Suppressor macrophage treated with lipopolysaccharide for 1 hour (primary cell): ENCODE data around the gene HYAL2.

Experiments
- DNase-seq, 3 donors: peaks; one replicate each; pipeline ENCODE4 v3.0.0-alpha.2; 2020 to 2022

The HYAL2 gene

GRCh38 chr3:50322386-50323091 is at the start of gene HYAL2:
TSS of gene HYAL2 (minus strand) at chr3:50322745. CDS start at chr3:50320489, 2,256 bp downstream.
- no peak for DNase-seq

GRCh38 chr3:50371133-50371685 is 48.7 kb upstream of the HYAL2 start:
- DNase-seq: peak in 2 of 3 donors; percentile 18 to 30

DNA sequence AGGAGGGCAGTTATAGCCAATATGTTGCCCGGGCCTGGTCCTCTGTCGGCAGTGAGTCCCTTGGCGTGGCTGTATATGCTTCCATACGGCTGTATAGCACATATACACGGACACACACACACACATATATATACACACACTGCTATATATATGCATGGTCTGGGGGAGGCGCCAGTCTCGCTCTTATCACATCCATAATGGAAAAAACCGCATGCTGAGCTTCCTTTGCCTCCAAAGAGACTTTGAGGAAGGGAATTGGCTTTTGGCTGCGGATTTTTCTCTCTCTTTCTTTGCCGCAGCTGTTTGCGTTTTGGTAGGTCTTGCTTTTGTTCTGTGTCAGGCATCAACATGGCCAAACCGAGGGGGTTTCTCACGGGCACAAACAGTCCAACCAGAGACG is 48.0 kb upstream of the HYAL2 start:
- peak in 2 of 3 donors; percentile 24 to 31 for DNase-seq

- no peak for DNase-seq
These were observed 46.6 kb upstream of the HYAL2 start for GRCh38 chr3:50369012-50369670.

DNA sequence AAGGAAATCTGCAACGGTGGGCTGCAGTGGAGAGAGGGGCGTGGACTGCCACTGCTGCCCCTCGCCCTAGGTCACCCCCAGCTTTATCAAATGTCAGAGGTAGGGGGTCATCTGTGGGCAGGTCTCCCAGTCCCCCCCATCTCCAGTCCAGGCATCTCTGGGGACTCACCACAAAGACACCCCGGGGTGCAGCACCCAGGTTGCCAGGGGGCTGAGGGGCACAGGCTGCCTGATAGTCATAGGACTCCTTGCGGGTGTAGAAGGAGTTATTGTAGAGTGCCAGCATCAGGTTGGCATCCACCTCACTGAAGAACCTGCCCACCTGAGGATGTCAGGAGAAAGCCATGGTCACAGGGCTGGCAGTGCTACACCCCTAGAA is 43.3 kb upstream of the HYAL2 start:
- no peak for DNase-seq

- DNase-seq: peak; percentile 75 to 93 (median 86)
These were observed 42.7 kb upstream of the HYAL2 start for GRCh38 chr3:50365080-50365841.

- no peak for DNase-seq
These were observed 42.1 kb upstream of the HYAL2 start for GRCh38 chr3:50364573-50365079.

DNA sequence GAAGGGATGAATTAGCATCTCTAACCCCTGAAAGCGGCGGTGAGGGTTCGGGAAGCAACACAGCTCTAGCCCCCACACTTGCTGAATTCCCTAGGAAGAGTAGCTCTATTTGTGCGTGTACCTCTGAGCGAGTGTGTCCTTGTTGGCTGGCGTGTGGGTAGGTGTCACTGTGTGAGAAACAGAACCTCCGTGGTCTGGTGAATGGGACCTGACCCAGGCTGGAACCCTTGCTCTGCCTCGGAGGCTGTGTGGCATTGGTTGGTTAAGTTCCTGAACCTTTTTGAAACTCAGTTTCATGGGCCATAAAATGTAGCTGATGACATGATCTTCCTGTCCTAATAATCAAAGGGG is 37.2 kb upstream of the HYAL2 start:
- no peak for DNase-seq

DNA sequence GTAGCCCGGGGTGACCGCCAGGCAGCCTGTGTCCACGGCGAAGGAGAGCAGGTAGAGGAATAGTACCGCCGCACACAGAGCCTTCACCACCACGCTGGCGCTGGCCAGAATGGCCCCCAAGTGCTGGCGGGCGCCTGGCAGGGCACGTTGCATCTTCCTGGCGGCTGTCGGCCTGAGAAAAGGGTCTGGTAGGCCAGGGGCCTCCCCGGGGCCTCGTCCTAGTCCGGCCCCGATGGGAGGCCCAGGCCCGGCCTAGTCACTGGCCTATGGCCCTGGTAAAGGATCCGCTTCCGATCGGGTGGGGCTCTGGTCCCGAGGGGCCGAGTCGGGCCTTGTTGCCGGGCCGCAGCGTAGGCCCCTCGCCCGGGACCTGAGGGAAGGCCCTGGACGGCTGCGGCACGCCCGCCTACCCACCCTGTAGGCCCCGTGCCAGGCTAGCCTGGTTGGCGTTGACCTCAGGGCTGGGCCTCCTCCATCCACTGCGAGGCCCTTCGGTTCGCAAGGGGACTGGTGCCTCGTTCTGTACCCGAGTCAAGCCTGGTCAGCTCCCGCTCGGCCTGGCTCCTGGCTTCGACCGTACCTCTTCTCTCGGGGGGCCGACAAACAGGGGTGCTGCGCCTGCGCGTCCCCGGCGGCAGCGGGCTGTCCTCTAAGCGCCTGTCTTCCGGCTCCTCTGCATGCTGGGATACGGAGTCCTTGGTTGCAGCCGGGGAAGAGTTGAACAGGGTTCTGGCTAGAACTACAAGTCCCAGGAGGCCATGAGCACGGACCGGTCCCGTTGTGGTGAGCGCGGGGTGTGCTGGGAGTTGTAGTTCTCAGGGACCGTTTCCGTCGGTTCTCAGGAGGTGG is 36.6 kb upstream of the HYAL2 start, which contains the start of gene TMEM115:
TMEM115 (minus strand) TSS at position 611 of the 849 bp plus-strand sequence; CDS start at position 153, 458 bp downstream.
- DNase-seq: peak; percentile 97 to 98 (median 97)

GRCh38 chr3:50358355-50358910 is 35.9 kb upstream of the HYAL2 start:
- DNase-seq: no peak

DNA sequence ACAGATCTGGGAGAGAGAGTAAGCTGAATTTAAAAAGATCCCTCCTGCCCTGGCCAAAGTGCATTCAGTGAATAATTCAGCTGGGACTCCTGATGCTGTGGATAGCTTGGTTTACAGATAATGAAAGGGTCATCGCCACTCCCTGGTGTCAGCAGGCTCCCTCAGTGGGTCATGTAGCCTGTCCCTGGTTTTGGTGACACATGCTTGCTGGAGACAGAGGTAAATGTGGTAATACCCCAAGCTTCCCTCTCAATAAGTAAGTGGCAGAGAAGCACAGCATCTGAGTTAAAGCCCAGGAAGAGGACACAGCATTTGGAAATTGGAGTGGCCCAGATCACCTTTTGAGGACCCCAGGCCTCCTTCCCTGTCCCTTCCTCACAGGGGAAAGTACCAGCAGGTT is 34.9 kb upstream of the HYAL2 start:
- DNase-seq: peak; percentile 46 to 57 (median 54)

DNA sequence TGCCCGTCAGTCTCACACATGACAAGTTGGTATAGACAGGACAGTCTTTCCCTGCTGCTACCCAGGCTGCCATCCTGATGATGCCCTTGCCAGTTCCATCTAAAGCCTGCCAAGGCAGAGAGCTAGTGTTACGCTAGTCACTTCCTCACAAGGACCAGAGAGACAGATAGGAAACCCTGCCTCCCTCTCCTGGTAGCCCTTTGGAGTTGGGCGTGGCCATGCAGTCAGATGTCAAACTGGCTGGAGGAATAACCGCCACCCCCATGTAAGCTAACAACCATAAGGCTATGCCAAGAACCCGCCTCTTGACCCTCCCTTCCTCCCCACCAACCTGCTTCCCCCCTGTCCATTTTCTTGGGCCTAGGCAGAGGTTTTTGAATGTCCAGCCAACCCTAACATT is 34.0 kb upstream of the HYAL2 start:
- DNase-seq: peak; percentile 51 to 63 (median 59)

- no peak for DNase-seq
These were observed 33.4 kb upstream of the HYAL2 start for GRCh38 chr3:50355829-50356552.

GRCh38 chr3:50354850-50355249 is 32.3 kb upstream of the HYAL2 start:
- DNase-seq: no peak

DNA sequence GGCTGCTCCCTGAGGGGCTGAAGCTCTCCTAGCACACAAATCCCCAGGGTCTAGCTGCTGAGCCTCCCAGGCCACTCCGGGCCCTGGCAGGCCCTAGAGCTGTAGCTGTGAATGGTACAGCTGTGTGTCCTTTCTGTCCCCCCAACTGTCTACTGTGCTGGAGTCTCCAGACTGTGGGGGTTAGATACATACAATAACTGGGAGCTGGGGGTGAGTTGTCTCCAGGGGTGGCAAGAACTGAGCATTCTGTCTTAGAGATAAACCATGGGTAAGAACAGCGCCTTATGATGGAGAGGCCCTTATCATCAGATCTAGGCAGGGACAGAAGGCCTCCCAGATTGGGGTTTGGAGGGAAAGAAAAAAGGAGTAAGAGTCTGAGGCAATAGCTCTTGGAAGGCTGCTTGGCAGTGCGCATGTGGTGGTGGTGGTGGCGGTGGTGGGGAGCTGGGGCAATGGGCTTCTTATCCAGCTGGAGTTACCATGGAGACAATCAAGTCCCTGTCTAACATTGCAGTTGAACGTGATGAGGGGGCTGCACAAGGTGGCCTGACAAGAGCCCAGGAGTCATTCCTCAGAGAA is 31.7 kb upstream of the HYAL2 start:
- no peak for DNase-seq

- no peak for DNase-seq
These were observed 30.9 kb upstream of the HYAL2 start for GRCh38 chr3:50353245-50354004.

DNA sequence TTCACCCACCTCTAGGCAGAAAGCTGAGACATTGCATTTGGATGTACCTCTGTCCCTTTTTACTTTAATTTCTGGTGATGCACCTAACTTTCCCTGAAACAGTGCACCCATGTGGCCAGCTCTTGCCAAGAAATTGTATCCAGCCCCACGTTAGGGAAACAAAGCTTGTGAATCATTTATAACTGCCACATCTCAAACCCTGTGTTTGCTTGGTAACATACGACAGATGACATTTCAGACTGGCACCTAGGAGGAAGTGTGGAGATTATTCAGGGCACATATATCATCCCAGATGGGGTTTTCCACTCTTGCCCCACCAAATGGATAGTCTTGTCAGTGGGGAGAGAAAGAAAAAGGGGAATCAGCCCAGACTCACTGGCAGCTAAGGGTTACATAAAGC is 30.2 kb upstream of the HYAL2 start:
- peak; percentile 88 to 94 (median 90) for DNase-seq

- no peak for DNase-seq
These were observed 28.8 kb upstream of the HYAL2 start for GRCh38 chr3:50351323-50351697.

- peak; percentile 96 to 97 (median 97) for DNase-seq
These were observed 28.2 kb upstream of the HYAL2 start, which contains the start of the genes CYB561D2 and NPRL2 for GRCh38 chr3:50350527-50351322. TSS of gene CYB561D2 (plus strand) at chr3:50350862. CDS start at chr3:50351434, 572 bp downstream. TSS of gene NPRL2 (minus strand) at chr3:50350775. CDS start at chr3:50350652, 123 bp downstream.
